Smooth muscle cell (in vitro differentiated cells): ENCODE data around the gene RPS6KC1. TPM values are rescaled to one million over a fixed set of nuclear protein-coding genes. Genes with fewer than 3 reads are reported as not detected.

ENCODE experiments used
- DNase-seq: peaks from one replicate; lab custom pipeline; 2025; ENCODE audit not compliant: unreplicated experiment; lab: John Stamatoyannopoulos, UW
- H2AFZ ChIP-seq: fragments of 200-600 bp; sonication (generic); 2 replicates; pipeline ENCODE4 v1.6.0; 2016; ENCODE audit warnings: antibody characterized with exemption, low read depth, mild to moderate bottlenecking
- H3F3A ChIP-seq: fragments of 200-600 bp; sonication (generic); 2 replicates; pipeline ENCODE4 v1.6.0; 2017; ENCODE audit warnings: antibody characterized with exemption, low read depth
- H3K27ac ChIP-seq: fragments of 200-600 bp; sonication (generic); 2 replicates; pipeline ENCODE4 v1.5.1; 2016; ENCODE audit warnings: low read depth, mild to moderate bottlenecking
- H3K27me3 ChIP-seq: fragments of 200-600 bp; sonication (generic); 2 replicates; pipeline ENCODE4 v1.6.1; 2016; ENCODE audit warnings: low read depth, mild to moderate bottlenecking
- H3K36me3 ChIP-seq: fragments of 200-600 bp; sonication (generic); 2 replicates; pipeline ENCODE4 v1.5.1; 2016; ENCODE audit warnings: low read depth
- H3K4me1 ChIP-seq: fragments of 200-600 bp; sonication (generic); 2 replicates; pipeline ENCODE4 v1.5.1; 2016; ENCODE audit warnings: low read depth
- H3K4me2 ChIP-seq: fragments of 200-600 bp; sonication (generic); 2 replicates; pipeline ENCODE4 v1.6.0; 2016; ENCODE audit warnings: mild to moderate bottlenecking
- H3K4me3 ChIP-seq: fragments of 200-600 bp; sonication (generic); 2 replicates; pipeline ENCODE4 v1.5.1; 2016; ENCODE audit warnings: mild to moderate bottlenecking
- H3K79me2 ChIP-seq: fragments of 200-600 bp; sonication (generic); 2 replicates; pipeline ENCODE4 v1.6.0; 2016; ENCODE audit warnings: low read depth, mild to moderate bottlenecking
- H3K9ac ChIP-seq: fragments of 200-600 bp; sonication (generic); 2 replicates; pipeline ENCODE4 v1.6.0; 2016; ENCODE audit warnings: low read depth
- H3K9me3 ChIP-seq: fragments of 200-600 bp; sonication (generic); replicated peaks from 2 replicates; pipeline ENCODE4 v1.5.1; 2016; ENCODE audit warnings: low read depth
- H4K20me1 ChIP-seq: fragments of 200-600 bp; sonication (generic); 2 replicates; pipeline ENCODE4 v1.6.0; 2016; ENCODE audit warnings: low read depth
- CTCF ChIP-seq: fragments of 200-600 bp; sonication (generic); IDR thresholded peaks from 2 replicates; pipeline ENCODE4 v1.5.1; 2017; ENCODE audit warnings: borderline replicate concordance, mild to moderate bottlenecking, antibody characterized with exemption; ENCODE audit not compliant: insufficient read depth, poor library complexity, severe bottlenecking
- WGBS: methylation state at CpG from one replicate; pipeline ENCODE4 v1.1.7; 2016; ENCODE audit warnings: low lambda C conversion rate; 5-methylcytosine and 5-hydroxymethylcytosine counted together
- polyA plus RNA-seq: library from polyadenylated mRNA; unstranded; fragments of >200 nt; fragmentation: Nextera tagmentation; extraction: Ambion mirVana; gene quantifications from 2 replicates; pipeline ENCODE4 v1.2.1, GENCODE V29; 2016
- total RNA-seq: library from RNA; depleted of rRNA; stranded (reverse); fragments of >200 nt; gene quantifications from 2 replicates; pipeline ENCODE4 v1.2.3, GENCODE V29; 2014

RPS6KC1 gene
- total and polyA plus RNA-seq, 2 experiments from 2014 or later: 17.6 to 30.8 TPM

DNA sequence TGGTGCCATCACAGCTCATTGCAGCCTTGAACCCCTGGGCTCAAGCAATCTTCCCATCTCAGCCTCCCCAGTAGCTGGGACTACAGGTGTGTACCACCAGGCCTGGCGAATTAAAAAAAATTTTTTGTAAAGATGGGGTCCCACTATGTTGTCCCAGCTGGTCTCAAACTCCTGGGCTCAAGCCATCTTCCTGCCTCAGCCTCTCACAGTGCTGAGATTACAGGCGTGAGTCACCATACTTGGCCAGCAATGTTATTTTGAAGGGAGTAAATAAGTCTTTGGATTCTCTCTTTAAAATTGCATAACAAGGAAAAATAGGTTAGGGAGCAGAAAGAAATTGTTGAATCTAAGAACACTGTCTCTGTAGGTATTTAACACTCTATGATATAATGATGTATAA, 111.3 kb downstream of the RPS6KC1 start:
- H3F3A ChIP-seq: no peaks in the 10 kb centered on the region
- WGBS: 87% methylated on average over 2 of the region's 2 CpGs
- no peaks in the 10 kb centered on the region for H3K27me3 ChIP-seq
- no peak overlapping the region for H3K4me2 ChIP-seq
- no peak overlapping the region for H3K4me3 ChIP-seq
- no peaks in the 10 kb centered on the region for H3K9me3 ChIP-seq
- no peak for TF ChIP-seq CTCF
- peaks cover 23% of the 10 kb centered on the region for H4K20me1 ChIP-seq
- DNase-seq: no peak
- H3K9ac ChIP-seq: no peak overlapping the region
- H3K79me2 ChIP-seq: peaks cover 5% of the 10 kb centered on the region
- H3K27ac ChIP-seq: no peak overlapping the region
- H2AFZ ChIP-seq: no peak overlapping the region
- peaks cover 8% of the 10 kb centered on the region for H3K36me3 ChIP-seq
- peaks cover 5% of the 10 kb centered on the region for H3K4me1 ChIP-seq

- no peak overlapping the region for H2AFZ ChIP-seq
- no peaks in the 10 kb centered on the region for H3K27me3 ChIP-seq
- no peak overlapping the region for H3K27ac ChIP-seq
- H3K36me3 ChIP-seq: peaks cover 8% of the 10 kb centered on the region
- 82% methylated on average over 1 of the region's 1 CpG for WGBS
- no peaks in the 10 kb centered on the region for H3K9me3 ChIP-seq
- peaks cover 28% of the 10 kb centered on the region for H4K20me1 ChIP-seq
- DNase-seq: no peak
- peak overlapping the region; percentile 32 for H3K4me2 ChIP-seq
- TF ChIP-seq CTCF: no peak
- H3K4me1 ChIP-seq: peaks cover 5% of the 10 kb centered on the region
- H3K79me2 ChIP-seq: peaks cover 5% of the 10 kb centered on the region
- H3F3A ChIP-seq: no peaks in the 10 kb centered on the region
- no peak overlapping the region for H3K9ac ChIP-seq
- H3K4me3 ChIP-seq: no peak overlapping the region
Observed at GRCh38 chr1:213162862-213163261, 111.8 kb downstream of the RPS6KC1 start.

- Histone ChIP-seq H3K27ac (no peak overlapping the region), H3K27me3 (no peaks in the 10 kb centered on the region), H2AFZ (no peak overlapping the region), H3K79me2 (peaks cover 5% of the 10 kb centered on the region), H3K4me1 (peaks cover 5% of the 10 kb centered on the region), H3F3A (no peaks in the 10 kb centered on the region), H3K4me2 (peak overlapping the region; percentile 32), H4K20me1 (peaks cover 26% of the 10 kb centered on the region), H3K9ac (no peak overlapping the region), H3K9me3 (no peaks in the 10 kb centered on the region), H3K4me3 (no peak overlapping the region), H3K36me3 (peaks cover 8% of the 10 kb centered on the region)
- 53% methylated on average over 3 of the region's 3 CpGs for WGBS
- no peak for TF ChIP-seq CTCF
- no peak for DNase-seq
Observed at GRCh38 chr1:213163278-213163711, 112.3 kb downstream of the RPS6KC1 start.

- no peaks in the 10 kb centered on the region for H3K9me3 ChIP-seq
- H3K27ac ChIP-seq: no peak overlapping the region
- no peak overlapping the region for H3K4me2 ChIP-seq
- H3K27me3 ChIP-seq: no peaks in the 10 kb centered on the region
- H3K4me3 ChIP-seq: no peak overlapping the region
- peaks cover 8% of the 10 kb centered on the region for H3K36me3 ChIP-seq
- no peak for TF ChIP-seq CTCF
- no peak for DNase-seq
- H3F3A ChIP-seq: no peaks in the 10 kb centered on the region
- WGBS: 100% methylated on average over 3 of the region's 3 CpGs
- no peak overlapping the region for H2AFZ ChIP-seq
- H4K20me1 ChIP-seq: peaks cover 24% of the 10 kb centered on the region
- H3K4me1 ChIP-seq: peaks cover 5% of the 10 kb centered on the region
- peaks cover 3% of the 10 kb centered on the region for H3K79me2 ChIP-seq
- H3K9ac ChIP-seq: no peak overlapping the region
Observed at GRCh38 chr1:213164561-213164960, 113.5 kb downstream of the RPS6KC1 start.
